Tongue (tissue), 2 donors: ENCODE results near the gene TSPAN9. TPM values are rescaled to one million over a fixed set of nuclear protein-coding genes. Genes with fewer than 3 reads are reported as not detected.
A peak's percentile ranks its signal among the peaks of the same experiment; 100 is the strongest.

ENCODE experiments used
- DNase-seq: peaks from one replicate; pipeline ENCODE4 v3.0.0-alpha.2; 2015
- total RNA-seq: library from RNA; depleted of rRNA; stranded (reverse); fragments of >200 nt; gene quantifications from one replicate; pipeline ENCODE4 v1.2.3, GENCODE V29; 2014

TSPAN9 gene
- total RNA-seq, 1 donor from 2014 or later, result 162 TPM

DNA sequence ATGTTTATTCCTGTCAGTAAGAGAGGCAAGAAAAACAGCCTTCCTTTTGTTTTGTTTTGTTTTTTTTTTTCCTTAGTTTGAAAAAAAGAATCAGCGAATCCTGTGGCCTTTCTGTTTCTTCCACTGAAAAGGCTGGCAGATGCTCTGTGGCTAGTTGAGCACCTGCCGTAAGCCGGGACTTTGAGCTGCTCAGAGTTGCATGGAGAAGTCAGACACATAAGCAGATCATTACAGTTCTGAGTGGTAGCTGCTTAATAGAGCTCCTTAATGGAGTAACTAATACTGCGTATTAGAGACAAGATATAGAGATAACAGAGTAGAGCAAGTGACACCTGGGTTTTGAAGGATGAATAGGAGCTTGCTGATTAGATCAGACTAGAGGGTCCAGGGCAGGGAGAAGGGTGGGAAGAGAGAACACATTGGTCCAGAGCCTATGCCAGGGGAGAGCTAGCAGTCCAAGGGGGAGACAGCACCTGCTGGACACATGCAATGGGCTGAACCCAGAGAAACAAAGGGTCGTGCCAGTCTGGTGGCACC lies 129.4 kb downstream of the TSPAN9 start:
- no peak for DNase-seq

DNA sequence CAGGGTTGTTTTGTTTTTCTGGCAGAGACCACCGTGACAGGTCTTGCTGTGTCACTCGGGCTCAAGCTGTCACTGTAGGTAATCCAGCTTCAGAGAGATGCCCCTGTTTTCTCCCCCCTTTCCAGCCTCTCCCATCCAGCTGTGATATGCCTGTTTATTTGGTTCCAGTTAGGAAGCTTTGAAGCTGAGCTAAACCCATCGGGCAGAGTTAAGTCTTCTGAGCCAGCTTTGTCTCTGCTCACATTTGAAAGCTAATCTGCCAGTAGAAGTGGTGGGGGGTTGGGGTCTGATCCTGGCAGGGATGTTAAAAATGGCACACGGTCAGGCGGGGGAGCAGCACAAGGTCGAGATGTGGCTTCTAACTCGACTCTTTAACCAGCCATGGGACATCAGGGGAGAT lies 130.0 kb downstream of the TSPAN9 start:
- DNase-seq, result peak; percentile 83

DNA sequence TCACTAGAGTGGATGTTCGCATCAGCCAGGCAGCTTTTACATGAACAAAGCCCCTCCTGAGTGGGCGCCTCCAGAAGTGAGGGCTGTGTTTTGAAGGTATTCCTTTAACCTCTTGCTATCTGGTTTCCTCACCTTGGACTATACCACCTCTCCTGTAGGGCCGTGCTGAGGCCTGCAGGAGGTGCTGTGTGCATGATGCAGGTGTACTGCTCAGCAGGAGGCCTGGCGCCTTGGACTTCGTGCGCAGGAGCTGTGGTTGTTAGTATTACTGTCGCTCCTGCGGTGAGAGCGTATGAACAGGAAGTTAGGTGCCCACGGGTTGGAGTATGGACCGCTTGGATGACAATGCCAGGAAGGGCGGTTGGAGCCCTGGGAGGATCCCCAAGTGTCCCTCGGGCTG lies 130.7 kb downstream of the TSPAN9 start:
- DNase-seq, result no peak

DNA sequence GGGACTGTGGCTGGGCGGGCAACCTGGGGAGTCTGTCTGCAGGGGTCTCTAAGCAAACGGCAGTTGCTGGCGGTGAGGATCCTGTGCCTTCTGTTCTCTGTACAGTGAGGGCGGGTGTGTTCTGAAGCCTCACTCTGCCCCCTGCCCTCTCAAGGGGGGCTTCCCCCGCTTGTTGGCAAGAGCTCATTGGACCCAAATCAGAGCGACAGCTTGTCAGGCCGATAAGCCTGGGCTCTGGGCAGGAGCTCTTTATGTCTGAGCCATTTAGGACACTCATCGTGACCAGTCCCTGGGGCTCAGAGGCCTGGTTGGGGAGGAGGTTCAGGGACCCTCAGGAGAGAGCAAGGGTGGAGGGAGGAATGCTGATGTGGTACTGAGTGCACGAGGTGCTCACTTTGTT lies 136.0 kb downstream of the TSPAN9 start:
- peak; percentile 42 for DNase-seq

DNA sequence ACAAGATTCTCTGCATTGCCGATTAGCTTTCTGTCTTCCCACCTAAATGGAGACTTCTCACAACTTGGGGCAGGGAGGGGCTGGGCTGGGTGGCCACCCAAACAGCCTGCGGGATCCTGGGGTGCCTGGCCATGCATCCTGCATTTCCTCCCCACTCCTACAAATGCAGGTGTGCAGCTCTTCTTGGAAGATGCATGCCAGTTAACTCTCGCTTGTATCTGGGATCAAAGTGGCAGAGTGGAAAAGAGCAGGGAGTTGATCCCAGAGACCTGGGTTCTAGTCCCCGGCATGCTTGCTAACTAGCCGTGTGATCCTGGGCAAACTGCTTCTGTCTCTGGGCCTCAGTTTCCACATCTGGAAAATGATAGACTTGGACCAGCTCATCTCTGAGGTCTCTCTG lies 136.6 kb downstream of the TSPAN9 start:
- no peak for DNase-seq

DNA sequence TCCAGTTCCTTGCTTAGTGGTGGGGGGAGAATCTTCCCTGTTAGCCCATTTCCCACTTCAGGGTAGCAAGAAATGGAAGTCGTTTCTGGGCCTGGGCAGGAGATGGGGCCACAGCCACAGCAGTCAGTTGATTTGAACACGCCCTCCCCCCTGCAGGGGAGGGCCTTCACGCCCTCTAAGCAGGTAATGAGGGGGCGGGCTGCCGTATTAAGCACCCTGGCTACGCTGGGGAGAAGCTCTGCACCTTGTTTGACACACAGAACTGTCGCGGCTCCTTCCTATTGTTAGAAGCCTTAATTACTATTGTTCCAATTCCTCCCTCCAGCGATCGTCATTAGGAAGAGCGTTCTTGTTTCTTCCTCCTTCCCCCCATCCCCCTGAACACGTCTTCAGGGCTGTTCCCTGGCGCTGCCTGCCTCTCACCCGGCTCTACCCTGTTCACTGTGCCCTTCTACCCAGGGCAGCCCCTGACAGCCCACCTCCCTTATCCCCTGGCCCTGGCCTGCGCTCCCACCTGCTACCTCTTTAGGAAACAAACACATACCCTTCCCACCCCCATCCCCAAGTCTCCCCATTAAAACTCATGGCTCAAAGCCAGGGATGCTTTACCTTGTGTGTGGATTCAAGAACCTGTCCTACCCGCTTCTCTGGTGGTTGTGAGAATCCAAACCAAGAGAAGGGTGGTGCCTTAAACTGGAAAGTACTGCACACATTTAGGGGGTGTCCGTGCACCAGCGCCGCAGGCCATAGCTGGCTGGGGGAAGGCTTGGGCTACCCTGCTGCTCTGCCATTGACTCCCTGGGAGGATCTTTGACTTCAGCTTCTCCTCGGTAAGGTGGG lies 137.6 kb downstream of the TSPAN9 start:
- DNase-seq, result peak; percentile 75

DNA sequence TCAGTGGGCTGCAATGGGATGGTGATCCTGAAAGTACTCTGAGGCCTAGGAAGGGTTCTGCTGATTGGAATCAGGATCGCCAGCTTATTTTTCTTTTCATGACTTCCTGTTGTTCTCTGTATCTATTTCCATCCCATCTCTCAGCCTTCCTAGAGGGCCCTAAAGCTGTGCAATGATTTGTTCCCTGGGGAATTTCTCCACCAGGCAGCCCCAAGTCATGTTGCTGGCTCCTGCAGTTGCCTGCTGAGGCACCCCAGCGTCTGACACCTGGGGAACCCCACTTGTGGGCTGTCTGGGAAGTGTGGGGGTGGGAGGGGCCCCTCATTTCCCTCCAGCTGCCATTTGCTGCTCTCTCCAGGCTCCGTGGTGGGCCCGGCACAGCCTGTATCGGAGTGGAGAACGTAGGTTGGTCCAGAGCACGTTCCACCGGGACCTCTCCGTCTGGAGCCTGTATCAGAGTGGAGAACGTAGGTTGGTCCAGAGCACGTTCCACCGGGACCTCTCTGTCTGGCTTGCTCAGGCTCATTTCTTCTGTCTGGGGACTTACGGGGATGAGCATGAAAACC lies 138.3 kb downstream of the TSPAN9 start:
- no peak for DNase-seq

DNA sequence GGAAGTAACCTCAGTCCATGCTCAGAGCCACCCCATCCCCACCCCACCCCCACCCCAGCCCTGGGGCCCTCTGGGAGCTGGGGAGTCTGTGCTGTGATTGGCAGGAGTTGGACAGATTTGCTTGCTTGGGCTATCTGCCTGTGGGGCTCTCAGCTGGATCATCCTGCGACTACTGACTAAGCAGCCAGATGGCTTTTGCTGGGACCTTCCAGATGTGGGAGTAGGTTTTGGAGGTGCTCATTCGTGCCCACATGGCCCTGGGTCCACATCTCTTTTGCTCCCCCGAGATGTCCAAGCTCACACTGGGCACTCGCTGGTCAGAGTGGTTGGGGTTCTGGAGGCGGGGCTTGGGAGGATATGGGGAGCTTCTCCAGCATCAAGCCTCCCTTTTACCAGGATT lies 138.9 kb downstream of the TSPAN9 start:
- DNase-seq, result no peak

DNA sequence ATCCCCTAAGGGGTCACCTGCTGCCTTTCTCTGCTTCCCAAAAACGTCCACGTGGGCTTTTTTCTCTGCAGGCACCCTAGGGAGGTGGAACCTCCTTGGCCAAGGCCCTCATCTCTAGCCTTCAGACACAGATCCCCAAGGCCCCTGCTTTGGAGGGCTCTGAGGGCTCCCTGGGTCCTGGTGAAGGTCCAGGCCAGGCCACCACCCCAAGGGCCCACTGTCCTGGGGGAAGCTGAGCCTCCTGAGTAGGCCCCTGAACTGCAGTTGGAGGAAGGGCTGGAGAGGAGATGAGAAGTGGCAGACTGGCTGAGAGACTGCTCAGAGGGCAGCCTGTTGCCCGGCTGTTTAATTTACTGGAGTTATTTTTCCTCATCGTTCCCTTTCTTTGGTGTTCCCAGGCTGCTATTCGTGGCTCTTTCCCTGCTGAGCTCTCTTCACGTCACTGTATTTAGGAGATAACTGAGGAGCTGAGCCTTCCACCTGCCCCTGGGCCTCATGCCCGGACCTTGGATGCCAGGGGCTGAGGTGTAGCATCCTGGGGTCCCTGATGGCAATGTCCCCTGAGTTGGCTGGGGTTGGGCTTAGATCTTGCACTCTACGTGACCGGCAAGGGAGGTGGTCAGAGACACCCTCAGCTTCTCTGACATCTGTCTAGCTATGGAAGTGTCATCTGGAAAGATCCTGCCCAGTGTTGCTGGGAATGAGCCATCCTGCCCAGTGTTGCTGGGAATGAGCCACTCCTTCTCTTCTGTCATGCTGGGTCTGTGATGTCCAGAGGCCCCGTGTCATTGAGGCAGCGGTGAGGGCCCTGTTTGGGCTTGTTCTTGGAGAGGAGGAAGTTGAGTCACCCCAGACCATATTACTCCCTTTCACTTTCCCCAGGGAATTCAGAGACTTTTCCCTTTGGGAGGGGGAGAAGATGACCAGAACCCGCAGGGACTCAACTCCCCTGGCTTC lies 139.8 kb downstream of the TSPAN9 start:
- no peak for DNase-seq

DNA sequence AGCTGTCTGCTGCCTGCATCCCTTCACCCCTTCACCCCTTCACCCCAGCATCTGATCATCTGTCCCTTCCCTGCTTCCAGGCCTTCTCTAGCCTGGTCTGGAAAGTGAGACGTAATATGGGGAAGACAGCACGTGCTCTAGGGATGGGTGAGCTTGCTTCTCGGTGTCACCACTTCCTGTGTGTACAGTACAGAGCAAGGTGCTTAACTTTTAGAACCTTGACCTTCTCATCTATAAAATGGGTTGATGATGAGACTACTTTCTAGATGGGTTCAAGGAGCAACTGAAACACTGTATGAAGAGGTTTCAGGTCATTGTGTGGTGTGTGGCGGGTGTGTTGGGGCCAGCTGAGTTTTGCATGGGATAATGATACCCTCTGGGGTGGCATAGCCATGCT lies 140.5 kb downstream of the TSPAN9 start:
- DNase-seq, result no peak

DNA sequence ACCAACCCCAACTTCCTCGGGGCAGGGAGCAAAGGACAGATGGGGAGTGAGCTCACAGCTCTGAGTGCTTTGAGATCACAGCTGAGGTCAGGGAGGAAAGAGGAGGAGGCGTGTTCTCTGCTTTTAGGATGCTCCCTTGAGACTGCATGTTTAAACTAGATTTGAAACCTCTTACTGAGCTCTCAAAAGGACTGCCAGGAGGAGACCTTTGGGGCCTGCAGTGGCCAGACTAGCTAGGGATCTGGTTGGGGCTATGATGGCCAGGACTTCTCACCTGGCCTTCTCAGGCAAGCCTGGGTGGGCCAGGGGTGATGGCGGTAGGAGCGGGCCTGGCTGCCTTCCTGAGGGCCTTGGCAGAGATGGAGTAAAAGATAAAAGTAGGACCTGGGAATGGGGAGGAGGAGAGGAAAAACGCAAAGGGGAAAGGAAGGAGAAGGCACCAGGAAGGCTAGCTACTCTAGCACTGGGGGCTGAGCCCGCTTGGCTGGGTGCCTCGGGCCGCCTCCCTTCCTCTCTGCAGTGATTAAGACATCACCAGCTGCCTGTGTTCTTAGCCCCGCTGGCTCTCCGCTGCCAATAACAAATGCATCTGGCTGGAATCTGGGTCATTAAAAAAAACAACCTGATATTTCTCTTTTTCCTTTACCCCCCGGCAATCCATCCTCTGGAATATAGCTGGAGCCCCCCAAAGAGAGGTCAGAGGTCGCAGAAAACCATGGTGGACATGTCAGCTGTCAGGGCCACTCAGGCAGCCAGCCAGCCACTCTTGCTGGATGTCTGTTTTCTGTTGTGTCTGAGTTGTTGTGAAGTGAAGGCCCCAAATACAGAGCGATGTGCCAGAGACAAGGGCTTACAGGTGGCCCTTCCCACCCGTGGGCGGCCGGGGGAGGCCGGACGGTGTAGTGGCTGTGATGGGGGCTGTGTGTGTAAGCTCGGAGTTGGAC lies 141.3 kb downstream of the TSPAN9 start:
- DNase-seq, result peak; percentile 91

DNA sequence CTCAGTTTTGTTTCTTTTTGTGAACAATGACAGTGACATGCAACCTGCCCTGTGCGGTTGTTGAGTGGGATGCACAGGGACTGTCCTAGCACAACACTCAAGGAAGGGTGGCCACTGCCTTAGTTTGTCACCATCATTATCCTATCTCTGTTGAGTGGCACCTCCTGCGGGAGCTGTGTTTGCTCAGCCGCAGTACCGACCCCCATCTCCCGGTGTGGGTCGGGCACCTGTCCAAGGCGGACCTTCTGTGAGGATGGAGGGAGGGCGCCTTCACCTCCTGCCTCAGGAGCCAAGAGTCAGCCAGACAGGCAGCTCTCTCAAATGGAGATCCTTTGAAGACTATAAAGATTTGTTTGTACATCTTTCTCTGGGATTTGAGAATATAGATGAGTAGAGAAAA lies 142.1 kb downstream of the TSPAN9 start:
- no peak for DNase-seq

DNA sequence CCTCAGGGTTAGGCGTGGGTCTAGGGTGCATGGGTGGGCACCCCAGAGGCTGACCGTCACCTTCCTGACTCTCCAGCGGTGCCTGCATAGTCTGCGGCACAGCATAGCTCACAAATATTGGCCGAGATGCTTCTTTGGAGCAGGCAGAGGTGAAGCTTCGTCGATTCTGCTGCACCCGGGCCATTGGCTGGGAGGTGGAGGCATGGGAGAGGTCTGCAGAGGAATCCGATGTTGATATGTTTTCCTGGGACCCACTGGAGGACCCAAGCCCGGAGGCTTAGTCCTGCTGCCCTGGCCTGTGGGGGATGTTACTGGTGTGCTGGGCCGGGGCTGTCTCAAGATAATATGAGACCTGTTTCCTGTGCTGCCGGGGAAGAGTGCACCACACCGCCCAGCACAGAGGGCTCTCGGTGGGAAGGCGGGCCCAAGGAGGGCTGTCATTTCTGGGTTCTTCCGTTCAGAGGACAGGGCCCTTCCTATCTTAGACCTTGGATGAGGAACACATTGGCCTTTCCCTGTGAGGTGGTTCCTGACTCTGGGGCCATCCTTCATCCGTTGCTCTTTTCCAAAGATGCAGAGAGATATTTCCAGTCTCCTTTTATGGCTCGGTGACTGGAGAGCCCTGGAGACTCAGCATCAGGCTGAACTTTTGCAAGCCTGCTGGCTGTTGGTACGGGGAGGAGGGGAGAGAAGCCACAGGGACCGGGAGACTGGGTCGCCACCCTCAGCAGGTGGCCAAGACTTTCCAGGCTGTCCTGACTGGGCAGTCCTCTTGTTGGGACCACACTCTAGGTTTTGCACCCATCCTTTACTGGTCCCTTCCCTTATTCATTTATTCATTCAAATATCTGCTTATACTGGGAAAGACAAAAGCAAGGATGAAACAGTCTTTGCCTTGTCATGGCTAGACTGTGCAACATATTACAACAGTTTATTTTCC lies 143.5 kb downstream of the TSPAN9 start:
- no peak for DNase-seq

DNA sequence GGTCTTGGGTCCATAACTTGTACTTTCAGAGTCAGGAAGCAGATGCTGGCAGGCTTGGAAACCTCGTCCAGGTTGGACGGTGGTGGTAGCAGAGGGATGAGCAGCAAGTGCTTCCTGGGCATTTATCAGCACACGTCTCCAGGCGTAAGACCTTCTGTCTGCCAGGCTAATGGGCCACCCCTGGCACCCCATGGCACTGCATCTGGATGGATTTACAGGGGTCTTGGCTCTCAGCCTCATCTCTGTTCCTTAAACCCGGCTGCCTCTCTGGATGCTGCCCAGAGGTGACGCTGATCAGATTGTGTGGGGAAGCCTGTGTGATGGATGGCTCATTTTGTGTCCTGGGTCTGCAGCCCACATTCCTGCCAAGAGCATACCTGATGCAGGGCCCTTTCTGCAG lies 145.1 kb downstream of the TSPAN9 start:
- no peak for DNase-seq

DNA sequence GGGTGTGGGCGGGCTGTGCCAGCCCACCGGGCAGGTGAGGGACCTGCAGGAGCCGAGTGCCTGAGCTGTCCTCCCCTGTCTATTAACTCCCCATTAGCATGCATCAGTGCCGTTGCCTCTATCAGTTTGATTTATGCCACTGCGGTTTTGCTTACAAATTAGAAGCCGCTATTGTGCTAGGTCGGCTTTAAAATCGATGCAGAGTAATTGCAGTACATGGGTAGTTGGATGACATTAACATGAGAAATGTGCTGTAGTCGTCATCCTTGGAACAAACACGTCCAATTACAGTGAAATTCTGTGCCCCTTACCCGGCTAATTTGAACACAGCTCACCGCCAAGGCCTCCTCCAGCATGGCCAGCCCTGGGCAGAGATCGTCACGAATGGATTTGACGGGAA lies 145.8 kb downstream of the TSPAN9 start:
- no peak for DNase-seq

DNA sequence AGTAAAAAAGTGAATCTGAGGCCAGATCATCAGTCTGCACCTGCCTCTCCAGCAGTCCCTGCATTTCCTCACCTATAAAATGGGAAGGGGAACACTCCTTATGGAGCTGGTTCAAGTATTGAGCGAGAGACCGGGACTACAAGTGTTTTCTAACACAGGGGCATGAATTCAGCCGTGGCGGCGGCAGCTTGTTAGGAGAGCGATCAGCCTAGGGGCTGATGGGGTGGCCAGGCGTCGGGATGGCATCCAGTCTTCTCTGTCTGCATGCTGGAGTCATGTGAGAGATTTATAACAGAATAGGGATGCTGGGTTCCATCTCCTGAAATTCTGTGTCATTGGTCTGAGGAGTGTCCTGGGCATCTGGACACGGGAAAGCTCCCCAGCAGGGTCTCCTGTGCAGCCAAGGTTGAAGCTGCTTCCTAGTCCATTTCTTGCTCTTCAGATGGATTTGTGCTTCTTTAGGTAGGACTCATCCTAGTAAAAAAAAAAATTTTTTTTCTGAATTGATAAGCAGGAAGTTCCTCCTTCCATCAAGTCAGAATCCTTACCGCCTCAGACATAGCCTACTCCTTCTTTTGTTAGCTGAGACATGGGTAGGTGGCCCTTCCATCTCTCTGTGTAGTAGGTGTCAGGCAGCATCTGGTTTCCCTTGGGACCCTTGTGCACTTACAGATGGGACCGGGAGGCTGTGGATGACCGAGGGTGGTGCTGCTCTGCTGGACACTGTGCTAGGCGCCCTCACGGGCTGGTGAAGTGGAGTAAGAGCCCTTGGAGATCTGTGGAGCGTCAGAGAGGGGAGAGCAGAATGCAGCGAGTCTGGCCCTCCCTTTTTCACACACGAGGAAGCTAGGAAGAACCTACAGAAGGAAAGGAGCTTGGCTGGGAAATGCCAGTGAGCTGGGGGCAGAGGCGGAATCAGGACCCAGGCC lies 146.7 kb downstream of the TSPAN9 start:
- DNase-seq, result no peak

DNA sequence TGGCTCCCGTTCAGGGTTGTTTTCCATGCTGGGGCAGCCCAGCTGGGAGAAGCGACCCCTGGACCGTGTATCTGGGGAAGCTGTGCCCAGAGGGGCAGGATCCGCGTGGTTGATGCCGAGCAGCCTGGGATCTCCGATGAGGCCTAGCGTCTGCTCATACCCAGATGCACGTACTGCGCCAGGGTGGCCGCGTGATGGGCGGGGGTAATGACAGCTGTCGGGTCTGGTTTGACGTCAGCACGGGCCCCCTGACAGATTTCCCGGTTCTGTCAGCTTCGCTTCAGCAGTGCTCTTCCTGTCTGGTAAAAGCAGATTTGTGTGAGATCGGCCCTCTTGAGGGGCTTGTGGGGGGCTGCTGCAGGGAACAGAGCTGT lies 147.3 kb downstream of the TSPAN9 start:
- peak; percentile 89 for DNase-seq

DNA sequence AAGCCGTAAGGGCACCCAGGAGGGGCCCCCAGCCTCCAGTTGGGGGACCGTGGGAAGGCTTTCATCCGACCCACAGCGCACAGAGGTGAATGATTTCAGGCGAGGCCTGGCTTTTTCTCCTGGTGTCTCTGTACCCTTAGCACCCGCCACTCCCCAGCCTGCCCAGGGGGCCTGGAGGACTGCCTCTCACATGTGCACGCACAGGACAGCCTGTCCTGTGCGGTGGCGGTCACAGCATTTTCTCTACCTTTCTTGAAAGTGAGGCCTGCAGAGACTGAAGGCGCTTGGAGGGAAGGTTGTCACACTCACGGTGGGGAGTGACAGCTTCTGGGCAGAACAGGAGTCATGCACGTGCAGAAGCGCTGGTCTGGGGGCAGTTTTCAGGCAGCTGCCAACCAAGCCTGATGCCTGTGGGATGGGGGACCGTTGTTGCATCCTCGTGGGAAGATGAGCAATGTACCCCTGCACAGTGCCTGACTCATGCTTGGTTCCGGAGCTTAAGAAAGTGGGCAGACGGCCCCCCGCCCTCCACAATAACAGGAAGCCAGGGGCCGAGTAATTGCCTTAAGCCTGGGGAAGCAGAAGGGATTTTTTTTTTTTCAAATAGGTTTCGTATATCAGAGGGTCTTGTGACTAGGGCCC lies 148.1 kb downstream of the TSPAN9 start:
- peak; percentile 81 for DNase-seq

DNA sequence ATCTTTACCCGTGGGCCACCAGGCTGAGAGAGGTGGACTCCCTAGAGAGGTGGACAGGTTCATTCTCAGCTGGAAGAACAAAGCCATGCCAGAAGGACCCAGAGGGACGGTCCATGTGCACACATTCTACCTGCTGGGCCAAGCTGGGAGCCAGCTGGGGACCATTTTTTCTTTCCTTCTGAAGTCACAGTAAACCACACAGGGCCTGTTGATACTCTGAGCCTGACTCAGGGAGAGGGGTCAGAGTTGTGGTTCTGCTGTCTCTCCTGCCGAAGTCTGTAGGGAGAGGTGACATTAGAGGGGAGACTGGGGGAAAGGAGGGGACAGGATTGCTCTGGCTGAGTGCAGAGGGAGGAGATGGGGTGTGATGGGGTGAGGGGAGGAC lies 148.6 kb downstream of the TSPAN9 start:
- no peak for DNase-seq
